GM12872 (cell line): ENCODE measurements around the gene SNRNP40.

ENCODE experiments used
- CTCF ChIP-seq: IDR thresholded peaks from 3 replicates; pipeline ENCODE4 v1.5.1; 2011; ENCODE audit warnings: low read depth, mild to moderate bottlenecking, low read length, moderate library complexity; ENCODE audit not compliant: insufficient read depth

SNRNP40 gene

GRCh38 chr1:31215065-31215570 is 81.5 kb downstream of the SNRNP40 start:
- no peak for TF ChIP-seq CTCF

GRCh38 chr1:31214316-31215064 is 82.1 kb downstream of the SNRNP40 start:
- TF ChIP-seq CTCF, result no peak
